Measurements from ENCODE around the gene KCTD13. TPM values are rescaled to one million over a fixed set of nuclear protein-coding genes. Genes with fewer than 3 reads are reported as not detected.

KCTD13 gene
- total and polyA plus RNA-seq, 2 of the 8 experiments (the other 6 are each of a cell fraction or from before 2014, with no cell fraction given), result 9.2 to 10.8 TPM

DNA sequence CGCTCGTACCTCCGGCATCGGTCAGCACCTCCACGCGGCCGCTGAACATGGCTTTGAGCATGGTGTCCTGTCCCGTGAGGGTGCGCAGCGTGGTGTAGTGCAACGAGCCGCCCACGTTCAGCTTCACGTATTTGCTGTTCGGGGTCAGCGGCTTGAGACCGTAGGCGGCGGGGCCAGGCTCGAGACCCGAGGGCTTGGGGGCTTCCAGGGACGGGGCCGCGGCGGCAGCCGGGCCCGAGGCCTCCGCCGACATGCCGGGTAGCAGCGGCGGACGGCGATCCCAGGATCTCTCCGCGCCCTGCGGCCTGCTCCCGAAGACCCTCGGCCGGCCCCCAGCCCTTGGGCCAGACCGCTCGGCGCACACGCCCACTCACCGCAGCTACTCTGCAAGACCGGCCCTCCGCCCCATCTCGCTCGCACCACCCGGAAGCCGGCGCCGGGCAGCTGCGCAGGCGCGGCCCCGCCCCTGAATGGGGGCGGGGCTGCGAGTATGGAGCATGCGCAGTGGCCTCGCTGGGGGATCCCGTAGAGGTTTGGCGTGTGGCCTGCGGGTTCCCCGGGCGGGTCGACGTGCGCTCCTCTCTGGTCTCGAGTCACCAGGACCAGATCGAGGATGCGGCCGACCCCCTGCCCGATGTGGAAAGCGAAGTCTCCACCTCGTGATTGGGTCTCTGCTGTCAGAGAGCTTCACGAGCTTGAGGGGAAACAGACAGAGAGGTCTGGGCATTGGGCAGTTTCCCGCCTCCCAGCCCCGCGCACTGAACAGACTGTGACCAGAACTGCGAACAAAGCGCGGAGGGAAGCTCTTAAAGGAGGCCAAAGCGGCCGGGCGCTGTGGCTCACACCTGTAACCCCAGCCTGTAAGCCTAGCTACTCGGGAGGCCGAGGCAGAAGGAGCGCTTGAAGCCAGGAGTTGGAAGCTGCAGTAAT is at the start of gene KCTD13 (continued):
- no peak for TF ChIP-seq USF2 (IDR thresholded peaks at IDR 0.05; ENCODE audit: low read length)
- TF ChIP-seq CBX5 (IDR thresholded peaks at IDR 0.05; ENCODE audit: low read depth, low read length), result no peak
- TF ChIP-seq ZNF274 (IDR thresholded peaks at IDR 0.05; ENCODE audit: borderline replicate concordance, extremely low read depth, low read length), result no peak
- TF ChIP-seq TCF12 (IDR thresholded peaks at IDR 0.05; ENCODE audit: low read depth, low read length), result no peak
- 0 out of 2 replicates have a peak, but pooled peaks have one; percentile 12 for TF ChIP-seq SP1 (IDR thresholded peaks at IDR 0.05; ENCODE audit: low read depth, low read length)
- peak; percentile 18 for TF ChIP-seq SAP30 (IDR thresholded peaks at IDR 0.05; ENCODE audit: insufficient read depth, insufficient replicate concordance, low read length)
- no peak for TF ChIP-seq BCL11A (IDR thresholded peaks at IDR 0.05; ENCODE audit: low read depth in 2 of 2, low read length in 2 of 2)
- peak; percentile 82 for TF ChIP-seq KDM4A (IDR thresholded peaks at IDR 0.05; ENCODE audit: low read depth, low read length, severe bottlenecking)
- TF ChIP-seq JUN (IDR thresholded peaks at IDR 0.05; ENCODE audit: low read depth, low read length), result no peak
- peak; percentile 93 for TF ChIP-seq POLR2AphosphoS5 (IDR thresholded peaks at IDR 0.05; ENCODE audit: low read depth, low read length)
- TF ChIP-seq GABPA (IDR thresholded peaks at IDR 0.05; ENCODE audit: borderline replicate concordance, insufficient read depth, low read length), result 0 out of 2 replicates have a peak, but pooled peaks have one; percentile 60
- no peak for TF ChIP-seq KDM5A (IDR thresholded peaks at IDR 0.05; ENCODE audit: low read length)
- no peak for TF ChIP-seq RFX5 (IDR thresholded peaks at IDR 0.05; ENCODE audit: borderline replicate concordance, low read depth, low read length)
- peak; percentile 62 to 90 for TF ChIP-seq POLR2A (IDR thresholded peaks at IDR 0.05; ENCODE audit: control extremely low read depth in 1 of 2, low read depth in 2 of 2, low read length in 2 of 2)
- TF ChIP-seq TEAD4 (IDR thresholded peaks at IDR 0.05; ENCODE audit: low read depth, low read length), result no peak
- TF ChIP-seq EP300 (IDR thresholded peaks at IDR 0.05; ENCODE audit: borderline replicate concordance in 1 of 2, low read depth in 2 of 2, low read length in 2 of 2), result no peak
- TF ChIP-seq MAFK (IDR thresholded peaks at IDR 0.05; ENCODE audit: low read depth, low read length), result no peak
- no peak for TF ChIP-seq CHD2 (IDR thresholded peaks at IDR 0.05; ENCODE audit: low read length)
- no peak for TF ChIP-seq POU5F1 (IDR thresholded peaks at IDR 0.05; ENCODE audit: low read depth, low read length)
- no peak for TF ChIP-seq SP2 (IDR thresholded peaks at IDR 0.05; ENCODE audit: low read length)
- TF ChIP-seq PHF8 (conservative IDR thresholded peaks at IDR 0.05; ENCODE audit: low read depth, low read length), result peak; percentile 85
- no peak for TF ChIP-seq SIRT6 (IDR thresholded peaks at IDR 0.05; ENCODE audit: low read length)
- peak; percentile 40 for TF ChIP-seq ASH2L (IDR thresholded peaks at IDR 0.05; ENCODE audit: low read length)
- TF ChIP-seq HDAC2 (IDR thresholded peaks at IDR 0.05; ENCODE audit: borderline replicate concordance in 1 of 2, low read depth in 2 of 2, low read length in 2 of 2), result no peak

Data from H1 (cell line).